Mesenchymal stem cell (in vitro differentiated cells and primary cell): ENCODE results near the gene ETFB.
A peak's percentile ranks its signal among the peaks of the same experiment; 100 is the strongest.
"Not testable (repeated sequence)": the region's sequence is repeated elsewhere in the genome, so short reads cannot be mapped to it uniquely, and the experiment has no call there.

Experiments
- DNase-seq: peaks from one replicate; pipeline ENCODE4 v3.0.0-alpha.2; 2013
- H2AFZ ChIP-seq: one replicate; pipeline ENCODE4 v1.6.1; 2013; ENCODE audit warnings: low read depth, mild to moderate bottlenecking, control low read depth, inconsistent platforms, low read length, moderate library complexity
- H2AK5ac ChIP-seq: 2 replicates; pipeline ENCODE4 v1.6.1; 2013; ENCODE audit warnings: low read length, moderate library complexity, mild to moderate bottlenecking, inconsistent platforms; ENCODE audit not compliant: severe bottlenecking
- H2BK120ac ChIP-seq: one replicate; pipeline ENCODE4 v1.6.1; 2013; ENCODE audit warnings: low read depth, mild to moderate bottlenecking, inconsistent platforms, low read length, moderate library complexity
- H2BK12ac ChIP-seq, 2 experiments: one replicate each; pipeline ENCODE4 v1.6.1; 2013; ENCODE audit warnings: inconsistent platforms in 2 of 2, low read length in 2 of 2, mild to moderate bottlenecking in 2 of 2, moderate library complexity in 2 of 2, control low read depth in 1 of 2
- H2BK15ac ChIP-seq: one replicate; pipeline ENCODE4 v1.6.1; 2013; ENCODE audit warnings: mild to moderate bottlenecking, low read depth, inconsistent platforms; ENCODE audit not compliant: poor library complexity, severe bottlenecking
- H2BK5ac ChIP-seq: 2 replicates; pipeline ENCODE4 v1.6.1; 2013; ENCODE audit warnings: low read depth, mild to moderate bottlenecking, low read length, control low read depth, inconsistent platforms; ENCODE audit not compliant: poor library complexity, severe bottlenecking
- H3K14ac ChIP-seq, 2 experiments: one replicate each; pipeline ENCODE4 v1.6.1; 2013; ENCODE audit warnings: inconsistent platforms in 2 of 2, low read length in 2 of 2, control low read depth in 1 of 2, mild to moderate bottlenecking in 1 of 2, moderate library complexity in 1 of 2
- H3K18ac ChIP-seq, 2 experiments: one replicate each; pipeline ENCODE4 v1.6.1; 2013; ENCODE audit warnings: inconsistent platforms in 2 of 2, low read length in 2 of 2, control low read depth in 1 of 2, low read depth in 1 of 2, mild to moderate bottlenecking in 1 of 2
- H3K23ac ChIP-seq, 2 experiments: one replicate each; pipeline ENCODE4 v1.6.1; 2013; ENCODE audit warnings: inconsistent platforms in 2 of 2, low read length in 2 of 2, mild to moderate bottlenecking in 2 of 2, moderate library complexity in 2 of 2, control low read depth in 1 of 2
- H3K27ac ChIP-seq: 2 replicates; pipeline ENCODE4 v1.5.1; 2013; ENCODE audit warnings: mild to moderate bottlenecking, moderate library complexity, low read length, control low read depth, inconsistent platforms; ENCODE audit not compliant: poor library complexity, severe bottlenecking
- H3K27me3 ChIP-seq, 2 experiments: 2 replicates each; pipeline versions ENCODE4 v1.6.1 to v1.7.0; 2013; ENCODE audit warnings: low read length in 2 of 2, mild to moderate bottlenecking in 2 of 2, moderate library complexity in 2 of 2, control low read depth in 1 of 2, inconsistent platforms in 1 of 2; ENCODE audit not compliant: control insufficient read depth in 1 of 2, insufficient read depth in 1 of 2
- H3K36me3 ChIP-seq, 2 experiments: 2 replicates each; pipeline versions ENCODE4 v1.6.1 to v1.7.0; 2013; ENCODE audit warnings: low read length in 2 of 2, control low read depth in 1 of 2, inconsistent platforms in 1 of 2, low read depth in 1 of 2, mild to moderate bottlenecking in 1 of 2; ENCODE audit not compliant: insufficient read depth in 2 of 2, control insufficient read depth in 1 of 2
- H3K4ac ChIP-seq, 2 experiments: one replicate each; pipeline ENCODE4 v1.6.1; 2013; ENCODE audit warnings: inconsistent platforms in 2 of 2, low read length in 2 of 2, mild to moderate bottlenecking in 2 of 2, moderate library complexity in 2 of 2, control low read depth in 1 of 2, low read depth in 1 of 2
- H3K4me1 ChIP-seq: 2 replicates; pipeline ENCODE4 v1.6.1; 2013; ENCODE audit warnings: low read depth, low read length, control low read depth; ENCODE audit not compliant: control insufficient read depth, insufficient read depth
- H3K4me2 ChIP-seq: 2 replicates; pipeline ENCODE4 v1.6.1; 2013; ENCODE audit warnings: low read length, mild to moderate bottlenecking, inconsistent platforms; ENCODE audit not compliant: poor library complexity, severe bottlenecking
- H3K4me3 ChIP-seq, 2 experiments: 2 replicates each; pipeline versions ENCODE4 v1.5.1 to v1.7.0; 2013; ENCODE audit warnings: low read length in 2 of 2, mild to moderate bottlenecking in 2 of 2, control low read depth in 1 of 2, low read depth in 1 of 2; ENCODE audit not compliant: insufficient read depth in 1 of 2
- H3K79me1 ChIP-seq: replicated peaks from 2 replicates; pipeline ENCODE4 v1.6.1; 2013; ENCODE audit warnings: mild to moderate bottlenecking, control low read depth, low read length, inconsistent platforms; ENCODE audit not compliant: poor library complexity, severe bottlenecking
- H3K9ac ChIP-seq: 2 replicates; pipeline ENCODE4 v1.7.0; 2013; ENCODE audit warnings: mild to moderate bottlenecking, low read length, moderate library complexity
- H3K9me3 ChIP-seq: 2 replicates; pipeline ENCODE4 v1.7.0; 2013; ENCODE audit warnings: mild to moderate bottlenecking, low read length; ENCODE audit not compliant: control insufficient read depth
- H4K8ac ChIP-seq: one replicate; pipeline ENCODE4 v1.6.1; 2013; ENCODE audit warnings: inconsistent platforms, mild to moderate bottlenecking, low read length, moderate library complexity
- H4K91ac ChIP-seq: one replicate; pipeline ENCODE4 v1.6.1; 2013; ENCODE audit warnings: mild to moderate bottlenecking, low read length, inconsistent platforms
- WGBS: methylation state at CpG from one replicate; pipeline ENCODE4 v1.1.7; 2013; ENCODE audit warnings: mixed read lengths; 5-methylcytosine and 5-hydroxymethylcytosine counted together

The ETFB gene

GRCh38 chr19:51402117-51402516 lies 35.9 kb upstream of the ETFB start:
- no peak overlapping the region for H2BK15ac ChIP-seq
- no peaks in the 10 kb centered on the region for H3K4me1 ChIP-seq
- 86% methylated on average over 9 of the region's 9 CpGs for WGBS
- no peak overlapping the region for H3K23ac ChIP-seq
- no peak overlapping the region for H3K9ac ChIP-seq
- peaks cover 21% of the 10 kb centered on the region for H3K9me3 ChIP-seq
- H3K4ac ChIP-seq: no peak overlapping the region
- DNase-seq: no peak
- no peak overlapping the region for H2BK5ac ChIP-seq
- H3K4me3 ChIP-seq: peak overlapping the region in 1 of 2 experiments; percentile 24
- H3K27ac ChIP-seq: no peak overlapping the region
- H4K91ac ChIP-seq: no peak overlapping the region
- H2BK120ac ChIP-seq: no peak overlapping the region
- no peak overlapping the region for H2AFZ ChIP-seq
- H3K27me3 ChIP-seq: no peaks in the 10 kb centered on the region
- no peaks in the 10 kb centered on the region for H3K79me1 ChIP-seq
- H3K4me2 ChIP-seq: no peak overlapping the region
- H2AK5ac ChIP-seq: no peak overlapping the region
- no peak overlapping the region for H3K14ac ChIP-seq
- no peaks in the 10 kb centered on the region for H3K36me3 ChIP-seq
- H2BK12ac ChIP-seq: no peak overlapping the region
- no peak overlapping the region for H4K8ac ChIP-seq
- H3K18ac ChIP-seq: no peak overlapping the region

GRCh38 chr19:51399936-51400335 lies 33.7 kb upstream of the ETFB start:
- H3K9ac ChIP-seq, H2BK5ac ChIP-seq, H2BK12ac ChIP-seq, DNase-seq, H2AFZ ChIP-seq, H3K23ac ChIP-seq, H3K27ac ChIP-seq, H4K8ac ChIP-seq, H3K4me2 ChIP-seq, H3K18ac ChIP-seq, H3K36me3 ChIP-seq, H3K4ac ChIP-seq, H3K4me3 ChIP-seq, H3K14ac ChIP-seq, H4K91ac ChIP-seq, H3K4me1 ChIP-seq, H3K79me1 ChIP-seq, H2BK120ac ChIP-seq, H2AK5ac ChIP-seq, H3K27me3 ChIP-seq, H2BK15ac ChIP-seq: not testable (repeated sequence)
- 80% methylated on average over 7 of the region's 7 CpGs for WGBS
- H3K9me3 ChIP-seq: peaks cover 21% of the 10 kb centered on the region

GRCh38 chr19:51399231-51399630 lies 33.0 kb upstream of the ETFB start:
- no peak overlapping the region for H2BK120ac ChIP-seq
- no peak overlapping the region for H3K4me3 ChIP-seq
- H3K9me3 ChIP-seq: peaks cover 21% of the 10 kb centered on the region
- H3K23ac ChIP-seq: no peak overlapping the region
- H3K36me3 ChIP-seq: no peaks in the 10 kb centered on the region
- H3K4me1 ChIP-seq: peaks cover 5% of the 10 kb centered on the region
- H3K27ac ChIP-seq: no peak overlapping the region
- no peak overlapping the region for H3K9ac ChIP-seq
- H3K4me2 ChIP-seq: no peak overlapping the region
- no peak overlapping the region for H4K91ac ChIP-seq
- H2AK5ac ChIP-seq: no peak overlapping the region
- H3K79me1 ChIP-seq: no peaks in the 10 kb centered on the region
- no peak overlapping the region for H3K4ac ChIP-seq
- no peak overlapping the region for H2BK5ac ChIP-seq
- H3K27me3 ChIP-seq: no peaks in the 10 kb centered on the region
- no peak overlapping the region for H2BK12ac ChIP-seq
- DNase-seq: no peak
- H2AFZ ChIP-seq: no peak overlapping the region
- no peak overlapping the region for H3K14ac ChIP-seq
- WGBS: 85% methylated on average over 2 of the region's 5 CpGs
- H3K18ac ChIP-seq: no peak overlapping the region
- H4K8ac ChIP-seq: no peak overlapping the region
- H2BK15ac ChIP-seq: no peak overlapping the region

- Histone ChIP-seq H3K27me3 (no peaks in the 10 kb centered on the region), H3K36me3 (no peaks in the 10 kb centered on the region), H3K9ac (peak overlapping the region; percentile 18), H4K91ac (no peak overlapping the region), H3K27ac (no peak overlapping the region), H3K18ac (no peak overlapping the region), H2AFZ (no peak overlapping the region), H3K14ac (no peak overlapping the region), H3K23ac (no peak overlapping the region), H3K9me3 (peaks cover 16% of the 10 kb centered on the region), H2BK120ac (no peak overlapping the region), H2AK5ac (no peak overlapping the region), H2BK15ac (no peak overlapping the region), H3K4me3 (no peak overlapping the region), H2BK5ac (no peak overlapping the region), H2BK12ac (no peak overlapping the region), H3K4me2 (no peak overlapping the region), H4K8ac (no peak overlapping the region), H3K79me1 (no peaks in the 10 kb centered on the region), H3K4ac (no peak overlapping the region), H3K4me1 (peaks cover 8% of the 10 kb centered on the region)
- 63% methylated on average over 3 of the region's 7 CpGs for WGBS
- DNase-seq: peak; percentile 33
Observed at GRCh38 chr19:51398096-51398704, 32.0 kb upstream of the ETFB start.
